Caco-2 (cell line): ENCODE results near the gene ATAD2B. TPM values are rescaled to one million over a fixed set of nuclear protein-coding genes. Genes with fewer than 3 reads are reported as not detected.

Source experiments
- BruUV-seq: library from RNA; stranded (reverse); fragments of 400-500 nt; replicated peaks from 2 replicates; lab custom pipeline; 2021; lab: Mats Ljungman, UMichigan
- CTCF ChIA-PET: fragments of 300-600 bp; sonication (Branson Sonifier 250); formaldehyde crosslinking; loops from one replicate; lab custom pipeline; 2022; ENCODE audit warnings: antibody characterized with exemption; lab: Charles Lee
- POLR2A ChIA-PET: fragments of 300-600 bp; sonication (Branson Sonifier 250); formaldehyde crosslinking; loops from one replicate; lab custom pipeline; 2022; ENCODE audit warnings: antibody characterized with exemption; lab: Charles Lee
- DNase-seq, 2 experiments: peaks; one replicate each; pipeline versions ENCODE4 v3.0.0 to v3.0.0-alpha.2; 2020 to 2022
- H3K27me3 ChIP-seq: replicated peaks from 2 replicates; pipeline ENCODE4 v1.6.0; 2011; ENCODE audit warnings: low read length; ENCODE audit not compliant: control insufficient read depth, insufficient read depth
- H3K36me3 ChIP-seq: 2 replicates; pipeline ENCODE4 v1.5.1; 2011; ENCODE audit warnings: low read length; ENCODE audit not compliant: control insufficient read depth, insufficient read depth
- H3K4me1 ChIP-seq: fragments of 250-450 bp; sonication (Bioruptor Pico); 2 replicates; pipeline ENCODE4 v1.5.1; 2020; ENCODE audit warnings: mild to moderate bottlenecking
- H3K4me3 ChIP-seq: 2 replicates; pipeline ENCODE4 v1.5.1; 2011; ENCODE audit warnings: low read depth, mild to moderate bottlenecking, control low read depth, low read length
- H3K9me3 ChIP-seq: fragments of 250-450 bp; sonication (Bioruptor Pico); 2 replicates; pipeline ENCODE4 v1.5.1; 2020; ENCODE audit warnings: mild to moderate bottlenecking, moderate library complexity
- H3K27ac Mint-ChIP-seq: one replicate; pipeline ENCODE4 v1.8.0; 2022; ENCODE audit warnings: mixed read lengths; ENCODE audit not compliant: unreplicated experiment
- H3K27me3 Mint-ChIP-seq: one replicate; pipeline ENCODE4 v1.8.0; 2022; ENCODE audit warnings: mixed read lengths; ENCODE audit not compliant: insufficient read depth, unreplicated experiment
- H3K36me3 Mint-ChIP-seq: one replicate; pipeline ENCODE4 v1.8.0; 2022; ENCODE audit warnings: mild to moderate bottlenecking, mixed read lengths; ENCODE audit not compliant: insufficient read depth, unreplicated experiment
- H3K4me1 Mint-ChIP-seq: one replicate; pipeline ENCODE4 v1.8.0; 2022; ENCODE audit warnings: low read depth, mixed read lengths; ENCODE audit not compliant: unreplicated experiment
- H3K4me3 Mint-ChIP-seq: one replicate; pipeline ENCODE4 v1.8.0; 2022; ENCODE audit warnings: mild to moderate bottlenecking, moderate library complexity, mixed read lengths; ENCODE audit not compliant: unreplicated experiment
- H3K9me3 Mint-ChIP-seq: one replicate; pipeline ENCODE4 v1.8.0; 2022; ENCODE audit warnings: mixed read lengths; ENCODE audit not compliant: unreplicated experiment
- CTCF ChIP-seq, 2 experiments: fragments of 200-600 bp in 1 of 2; IDR thresholded peaks; 1 replicate in 1 of 2; 2 replicates in 1 of 2; pipeline versions ENCODE4 v1.5.1 to v1.8.0; 2011 to 2022; ENCODE audit warnings: antibody characterized with exemption in 1 of 2, control low read depth in 1 of 2, inconsistent platforms in 1 of 2, low read depth in 1 of 2, low read length in 1 of 2, mild to moderate bottlenecking in 1 of 2, moderate library complexity in 1 of 2; ENCODE audit not compliant: insufficient read depth in 1 of 2, severe bottlenecking in 1 of 2, unreplicated experiment in 1 of 2
- intact Hi-C: fragments of 100-400 bp; cut with micrococcal nuclease; formaldehyde crosslinking; loops from one replicate; pipeline ENCODE4 v1.10.0; 2022; ENCODE audit not compliant: unreplicated experiment
- total RNA-seq: library from RNA; stranded (reverse); gene quantifications from 2 replicates; pipeline ENCODE4 v1.2.3, GENCODE V29; 2022

ATAD2B gene
- total RNA-seq, 1 experiment from 2014 or later, result 32.1 TPM

GRCh38 chr2:23756593-23757292 lies 170.2 kb downstream of the ATAD2B start:
- Histone ChIP-seq H3K4me3 (no peak overlapping the region), H3K27me3 (no peaks in the 10 kb centered on the region), H3K9me3 (no peaks in the 10 kb centered on the region), H3K36me3 (no peaks in the 10 kb centered on the region; the same call in 1 of the 2 replicates), H3K4me1 (peaks cover 14% of the 10 kb centered on the region)
- H3K4me3 Mint-ChIP-seq, result no peak overlapping the region
- no peak for TF ChIP-seq CTCF (IDR thresholded peaks at IDR 0.05; ENCODE audit: insufficient read depth in 1 of 2, low read depth in 1 of 2, low read length in 1 of 2, severe bottlenecking in 1 of 2, unreplicated experiment in 1 of 2)
- no peak overlapping the region for H3K27ac Mint-ChIP-seq
- intact Hi-C loops, result no loop called here
- ChIA-PET POLR2A (no interaction called here), CTCF (no interaction called here)
- no peaks in the 10 kb centered on the region for H3K27me3 Mint-ChIP-seq
- H3K36me3 Mint-ChIP-seq, result peaks cover 27% of the 10 kb centered on the region
- DNase-seq, result no peak
- BruUV-seq, result no TSS peak
- no peaks in the 10 kb centered on the region for H3K9me3 Mint-ChIP-seq
- peaks cover 9% of the 10 kb centered on the region for H3K4me1 Mint-ChIP-seq

DNA sequence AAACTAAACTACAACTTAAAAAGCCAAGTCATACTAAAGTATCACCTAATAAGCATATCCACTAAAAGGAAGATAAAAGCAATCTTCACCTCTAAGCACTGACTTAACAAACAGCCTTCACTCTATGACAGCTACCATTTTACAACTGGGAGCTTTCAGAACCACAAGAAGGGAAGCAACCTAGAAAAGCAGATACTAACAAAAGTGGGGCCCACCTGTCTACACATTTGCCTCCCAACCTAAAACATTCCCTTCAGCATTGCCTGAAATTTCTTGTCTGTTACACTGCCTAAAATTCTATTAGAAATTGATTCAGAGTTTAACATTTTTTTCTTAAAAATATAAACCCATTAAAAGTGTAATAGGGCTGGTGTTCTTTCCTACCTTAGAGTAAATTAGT lies 172.0 kb downstream of the ATAD2B start:
- Mint-ChIP-seq H3K27me3 (no peaks in the 10 kb centered on the region), H3K36me3 (peaks cover 19% of the 10 kb centered on the region), H3K27ac (no peak overlapping the region), H3K4me1 (peaks cover 9% of the 10 kb centered on the region), H3K4me3 (no peak overlapping the region), H3K9me3 (no peaks in the 10 kb centered on the region)
- ChIA-PET POLR2A (no interaction called here), CTCF (interaction anchor here (1.1 kb wide), 1 partner anchor 70 kb away, joined by 3 read pairs; no protein-coding TSS in a partner anchor)
- intact Hi-C loops, result no loop called here
- no peak for DNase-seq
- no TSS peak for BruUV-seq
- TF ChIP-seq CTCF (IDR thresholded peaks at IDR 0.05; ENCODE audit: insufficient read depth in 1 of 2, low read depth in 1 of 2, low read length in 1 of 2, severe bottlenecking in 1 of 2, unreplicated experiment in 1 of 2), result no peak
- H3K4me3 ChIP-seq, result no peak overlapping the region
- no peaks in the 10 kb centered on the region; the same call in 1 of the 2 replicates for H3K36me3 ChIP-seq
- no peaks in the 10 kb centered on the region for H3K9me3 ChIP-seq
- no peaks in the 10 kb centered on the region for H3K27me3 ChIP-seq
- peaks cover 14% of the 10 kb centered on the region for H3K4me1 ChIP-seq

- no peak overlapping the region for H3K4me3 ChIP-seq
- POLR2A ChIA-PET, result no interaction called here
- peaks cover 9% of the 10 kb centered on the region for H3K4me1 Mint-ChIP-seq
- peaks cover 14% of the 10 kb centered on the region for H3K4me1 ChIP-seq
- no peak for TF ChIP-seq CTCF (IDR thresholded peaks at IDR 0.05; ENCODE audit: insufficient read depth in 1 of 2, low read depth in 1 of 2, low read length in 1 of 2, severe bottlenecking in 1 of 2, unreplicated experiment in 1 of 2)
- H3K27me3 ChIP-seq, result no peaks in the 10 kb centered on the region
- no peaks in the 10 kb centered on the region for H3K27me3 Mint-ChIP-seq
- CTCF ChIA-PET, result no interaction called here
- H3K9me3 Mint-ChIP-seq, result no peaks in the 10 kb centered on the region
- no peak for DNase-seq
- intact Hi-C loops, result no loop called here
- no TSS peak for BruUV-seq
- H3K4me3 Mint-ChIP-seq, result no peak overlapping the region
- H3K36me3 ChIP-seq, result no peaks in the 10 kb centered on the region; the same call in 1 of the 2 replicates
- no peaks in the 10 kb centered on the region for H3K9me3 ChIP-seq
- H3K27ac Mint-ChIP-seq, result no peak overlapping the region
- H3K36me3 Mint-ChIP-seq, result peaks cover 19% of the 10 kb centered on the region
Observed at GRCh38 chr2:23753291-23754010, 173.5 kb downstream of the ATAD2B start.
